Thoracic aorta (tissue), 2 donors: ENCODE measurements around the gene CARMIL1. TPM values are rescaled to one million over a fixed set of nuclear protein-coding genes. Genes with fewer than 3 reads are reported as not detected.

Source experiments
- ATAC-seq: fragments of 150-250 bp; one replicate; pipeline ENCODE4 v1.8.0; 2017; ENCODE audit warnings: low read depth; ENCODE audit not compliant: insufficient number of reproducible peaks, low FRiP score
- DNase-seq: peaks from one replicate; pipeline ENCODE4 v3.0.0-alpha.2; 2020; ENCODE audit warnings: low spot score
- H3K27ac ChIP-seq, 2 donors: fragments of 200-600 bp; sonication (generic); 1 replicate in 1 of 2; 2 replicates in 1 of 2; pipeline ENCODE4 v1.5.1; 2016; ENCODE audit warnings: mild to moderate bottlenecking in 2 of 2, moderate library complexity in 2 of 2
- H3K27me3 ChIP-seq: fragments of 200-600 bp; sonication (generic); replicated peaks from 2 replicates; pipeline ENCODE4 v1.6.0; 2016; ENCODE audit warnings: mild to moderate bottlenecking; ENCODE audit not compliant: insufficient read depth
- H3K36me3 ChIP-seq: fragments of 200-600 bp; sonication (generic); one replicate; pipeline ENCODE4 v1.5.1; 2016
- H3K4me1 ChIP-seq, 2 donors: fragments of 200-600 bp; sonication (generic); 1 replicate in 1 of 2; 2 replicates in 1 of 2; pipeline versions ENCODE4 v1.5.1 to v1.6.0; 2016; ENCODE audit warnings: low read depth in 2 of 2, mild to moderate bottlenecking in 1 of 2; ENCODE audit not compliant: control insufficient read depth in 1 of 2
- H3K4me3 ChIP-seq: fragments of 200-600 bp; sonication (generic); 2 replicates; pipeline ENCODE4 v1.5.1; 2016; ENCODE audit warnings: mild to moderate bottlenecking
- H3K9me3 ChIP-seq: fragments of 200-600 bp; sonication (generic); 2 replicates; pipeline ENCODE4 v1.5.1; 2016
- total RNA-seq, 2 donors: library from RNA; depleted of rRNA; stranded (reverse); fragments of >200 nt; gene quantifications; one replicate each; pipeline versions ENCODE4 v1.1.0 to v1.2.3, GENCODE V29; 2016
- TF ChIP-seq, protein P1 (sequence below): fragments of 200-600 bp; sonication (generic); IDR thresholded peaks from one replicate; pipeline ENCODE4 v1.5.1; 2019; ENCODE audit warnings: antibody characterized with exemption

The CARMIL1 gene
- total RNA-seq, 2 donors from 2014 or later, result 60.4 to 63.0 TPM

- H3K4me1 ChIP-seq, result peaks cover 67 to 97% of the 10 kb centered on the region in 2 donors
- H3K36me3 ChIP-seq, result no peaks in the 10 kb centered on the region
- no peak for DNase-seq
- H3K27ac ChIP-seq, result peak overlapping the region; percentile 56 to 98
- no peak overlapping the region for H3K4me3 ChIP-seq
- no peak for ATAC-seq
- no peaks in the 10 kb centered on the region for H3K27me3 ChIP-seq
- no peaks in the 10 kb centered on the region for H3K9me3 ChIP-seq
- TF ChIP-seq, protein P1, sequence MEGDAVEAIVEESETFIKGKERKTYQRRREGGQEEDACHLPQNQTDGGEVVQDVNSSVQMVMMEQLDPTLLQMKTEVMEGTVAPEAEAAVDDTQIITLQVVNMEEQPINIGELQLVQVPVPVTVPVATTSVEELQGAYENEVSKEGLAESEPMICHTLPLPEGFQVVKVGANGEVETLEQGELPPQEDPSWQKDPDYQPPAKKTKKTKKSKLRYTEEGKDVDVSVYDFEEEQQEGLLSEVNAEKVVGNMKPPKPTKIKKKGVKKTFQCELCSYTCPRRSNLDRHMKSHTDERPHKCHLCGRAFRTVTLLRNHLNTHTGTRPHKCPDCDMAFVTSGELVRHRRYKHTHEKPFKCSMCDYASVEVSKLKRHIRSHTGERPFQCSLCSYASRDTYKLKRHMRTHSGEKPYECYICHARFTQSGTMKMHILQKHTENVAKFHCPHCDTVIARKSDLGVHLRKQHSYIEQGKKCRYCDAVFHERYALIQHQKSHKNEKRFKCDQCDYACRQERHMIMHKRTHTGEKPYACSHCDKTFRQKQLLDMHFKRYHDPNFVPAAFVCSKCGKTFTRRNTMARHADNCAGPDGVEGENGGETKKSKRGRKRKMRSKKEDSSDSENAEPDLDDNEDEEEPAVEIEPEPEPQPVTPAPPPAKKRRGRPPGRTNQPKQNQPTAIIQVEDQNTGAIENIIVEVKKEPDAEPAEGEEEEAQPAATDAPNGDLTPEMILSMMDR, result no peak
These were observed 24.1 kb downstream of the CARMIL1 start for GRCh38 chr6:25303254-25303653.

DNA sequence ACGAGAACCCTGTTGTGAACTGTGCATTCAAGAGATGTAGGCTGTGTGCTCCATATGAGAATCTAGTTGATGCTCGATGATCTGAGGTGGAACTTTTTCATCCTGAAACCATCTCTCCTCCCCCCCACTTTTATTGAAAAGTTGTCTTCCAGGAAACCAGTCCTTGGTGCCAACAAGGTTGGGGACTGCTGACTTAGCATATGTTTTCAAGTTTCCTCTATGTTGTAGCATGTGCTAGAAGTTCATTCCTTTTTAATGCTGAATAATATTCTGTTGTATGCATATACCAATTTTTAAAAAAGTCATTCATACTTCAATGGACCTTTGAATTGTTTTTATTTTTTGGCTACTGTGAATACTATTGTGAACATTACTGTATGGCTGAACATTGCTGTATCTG, 27.2 kb downstream of the CARMIL1 start:
- TF ChIP-seq, protein P1, result no peak
- Histone ChIP-seq H3K27me3 (no peaks in the 10 kb centered on the region), H3K4me1 (peaks cover 68 to 97% of the 10 kb centered on the region in 2 donors), H3K36me3 (no peaks in the 10 kb centered on the region), H3K4me3 (no peak overlapping the region), H3K27ac (peak overlapping the region; percentile 59 to 86), H3K9me3 (no peaks in the 10 kb centered on the region)
- DNase-seq (no peak), ATAC-seq (no peak)

- ATAC-seq (peak; percentile 74), DNase-seq (no peak)
- no peaks in the 10 kb centered on the region for H3K9me3 ChIP-seq
- H3K36me3 ChIP-seq, result no peaks in the 10 kb centered on the region
- peak overlapping the region; percentile 15 for H3K4me3 ChIP-seq
- no peaks in the 10 kb centered on the region for H3K27me3 ChIP-seq
- TF ChIP-seq, protein P1, result no peak
- peak overlapping the region; percentile 59 to 86 for H3K27ac ChIP-seq
- H3K4me1 ChIP-seq, result peaks cover 65 to 97% of the 10 kb centered on the region in 2 donors
These were observed 28.8 kb downstream of the CARMIL1 start for GRCh38 chr6:25307805-25308494.

DNA sequence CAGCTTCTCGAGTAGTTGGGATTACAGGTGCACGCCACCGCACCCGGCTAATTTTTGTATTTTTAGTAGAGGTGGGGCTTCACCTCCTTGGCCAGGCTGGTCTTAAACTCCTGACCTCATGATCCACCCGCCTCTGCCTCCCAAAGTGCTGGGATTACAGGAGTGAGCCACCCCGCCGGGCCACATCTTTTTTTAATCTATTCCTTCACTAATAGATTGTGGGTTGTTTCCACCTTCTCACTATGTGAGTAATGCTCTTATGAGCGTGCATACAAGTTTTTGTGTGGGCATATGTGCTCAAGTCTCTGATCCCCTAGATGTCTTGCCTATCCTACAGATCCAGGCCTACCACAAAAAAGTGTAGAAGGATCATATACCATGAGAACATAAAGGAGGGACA, 30.7 kb downstream of the CARMIL1 start:
- Histone ChIP-seq H3K36me3 (no peaks in the 10 kb centered on the region), H3K27me3 (no peaks in the 10 kb centered on the region), H3K27ac (peak overlapping the region in 1 of 2 donors; percentile 70), H3K9me3 (no peaks in the 10 kb centered on the region), H3K4me1 (peaks cover 70 to 100% of the 10 kb centered on the region in 2 donors), H3K4me3 (no peak overlapping the region)
- no peak for DNase-seq
- ATAC-seq, result no peak
- TF ChIP-seq, protein P1, result no peak

- Histone ChIP-seq H3K27me3 (no peaks in the 10 kb centered on the region), H3K27ac (peak overlapping the region; percentile 45 to 70), H3K4me1 (peaks cover 67 to 100% of the 10 kb centered on the region in 2 donors), H3K36me3 (no peaks in the 10 kb centered on the region), H3K4me3 (no peak overlapping the region), H3K9me3 (no peaks in the 10 kb centered on the region)
- TF ChIP-seq, protein P1, result no peak
- DNase-seq (no peak), ATAC-seq (no peak)
These were observed 32.2 kb downstream of the CARMIL1 start for GRCh38 chr6:25311331-25311840.
